ENCODE measurements around the gene PIWIL4.
"Not testable (repeated sequence)": the region's sequence is repeated elsewhere in the genome, so short reads cannot be mapped to it uniquely, and the experiment has no call there.

PIWIL4 gene

GRCh38 chr11:94549146-94549545, 18.0 kb upstream of the PIWIL4 start:
- DNase-seq: no peak

- DNase-seq: no peak
These were observed 16.7 kb upstream of the PIWIL4 start for GRCh38 chr11:94550513-94550912.

- no peak for DNase-seq
These were observed 13.2 kb upstream of the PIWIL4 start for GRCh38 chr11:94553938-94554337.

- not testable (repeated sequence) for DNase-seq
These were observed 11.3 kb upstream of the PIWIL4 start for GRCh38 chr11:94555752-94556329.

- DNase-seq: no peak
These were observed 9.7 kb upstream of the PIWIL4 start for GRCh38 chr11:94557421-94557820.

GRCh38 chr11:94557992-94558391, 9.2 kb upstream of the PIWIL4 start:
- DNase-seq: no peak

- no peak for DNase-seq
These were observed 8.7 kb upstream of the PIWIL4 start for GRCh38 chr11:94558468-94558867.

GRCh38 chr11:94558932-94559331, 8.2 kb upstream of the PIWIL4 start:
- no peak for DNase-seq

- DNase-seq: no peak
These were observed 7.8 kb upstream of the PIWIL4 start for GRCh38 chr11:94559361-94559760.

- no peak for DNase-seq
These were observed 6.3 kb upstream of the PIWIL4 start for GRCh38 chr11:94560834-94561233.

GRCh38 chr11:94563176-94563847, 3.9 kb upstream of the PIWIL4 start:
- DNase-seq: no peak

GRCh38 chr11:94563848-94564467, 3.2 kb upstream of the PIWIL4 start:
- no peak for DNase-seq

- no peak for DNase-seq
These were observed 1.0 kb downstream of the PIWIL4 start for GRCh38 chr11:94568200-94568599.

- DNase-seq: no peak
These were observed 1.5 kb downstream of the PIWIL4 start for GRCh38 chr11:94568717-94569116.

- DNase-seq: not testable (repeated sequence)
These were observed 5.8 kb downstream of the PIWIL4 start for GRCh38 chr11:94572975-94573374.

- no peak for DNase-seq
These were observed 7.2 kb downstream of the PIWIL4 start for GRCh38 chr11:94574193-94574961.

- no peak for DNase-seq
These were observed 9.1 kb downstream of the PIWIL4 start for GRCh38 chr11:94576306-94576705.

- no peak for DNase-seq
These were observed 10.7 kb downstream of the PIWIL4 start for GRCh38 chr11:94577841-94578240.

- DNase-seq: no peak
These were observed 14.8 kb downstream of the PIWIL4 start for GRCh38 chr11:94581926-94582325.

GRCh38 chr11:94583213-94583865, 16.2 kb downstream of the PIWIL4 start:
- no peak for DNase-seq

GRCh38 chr11:94583866-94584500, 16.8 kb downstream of the PIWIL4 start:
- no peak for DNase-seq

- no peak for DNase-seq
These were observed 17.8 kb downstream of the PIWIL4 start for GRCh38 chr11:94584978-94585377.

- no peak for DNase-seq
These were observed 18.2 kb downstream of the PIWIL4 start for GRCh38 chr11:94585399-94585798.
